HFFc6 (cell line): ENCODE data around the gene EXOC3. TPM values are rescaled to one million over a fixed set of nuclear protein-coding genes. Genes with fewer than 3 reads are reported as not detected.

ENCODE experiments used
- DNase-seq: peaks from one replicate; pipeline ENCODE4 v3.0.0-alpha.2; 2018
- H3K27ac Mint-ChIP-seq: 2 replicates; pipeline ENCODE4 v1.8.0; 2020; ENCODE audit warnings: mild to moderate bottlenecking, mixed read lengths
- H3K27me3 Mint-ChIP-seq: 2 replicates; pipeline ENCODE4 v1.8.0; 2021; ENCODE audit warnings: mild to moderate bottlenecking, moderate library complexity, mixed read lengths; ENCODE audit not compliant: insufficient read depth
- H3K36me3 Mint-ChIP-seq: 2 replicates; pipeline ENCODE4 v1.8.0; 2021; ENCODE audit warnings: low read depth, mixed read lengths
- H3K4me1 Mint-ChIP-seq: 2 replicates; pipeline ENCODE4 v1.8.0; 2020; ENCODE audit warnings: low read depth, mixed read lengths
- H3K4me3 Mint-ChIP-seq: 2 replicates; pipeline ENCODE4 v1.8.0; 2020; ENCODE audit warnings: mild to moderate bottlenecking, moderate library complexity, mixed read lengths
- H3K9me3 Mint-ChIP-seq: 2 replicates; pipeline ENCODE4 v1.8.0; 2020; ENCODE audit warnings: mild to moderate bottlenecking, mixed read lengths
- CTCF ChIP-seq: fragments of 200-600 bp; sonication (generic); IDR thresholded peaks from 2 replicates; pipeline ENCODE4 v1.5.0; 2021; ENCODE audit warnings: antibody characterized with exemption, mild to moderate bottlenecking
- total RNA-seq, 6 experiments: library from RNA; stranded (reverse); fragmentation: NEBNext Ultra II Directional; extraction: Animal tissue kit (Norgen Biotek cat#: 25700); gene quantifications; 2 replicates in 1 of 6; 3 replicates in 5 of 6; pipeline ENCODE4 v1.2.3, GENCODE V29; 2021

EXOC3 gene
- total RNA-seq, 6 experiments from 2014 or later = 46.8 to 54.1 (median 50.3) TPM

GRCh38 chr5:464446-464842, 21.5 kb downstream of the EXOC3 start:
- H3K4me3 Mint-ChIP-seq = no peak overlapping the region
- H3K27ac Mint-ChIP-seq = no peak overlapping the region
- DNase-seq = no peak
- no peaks in the 10 kb centered on the region for H3K9me3 Mint-ChIP-seq
- H3K4me1 Mint-ChIP-seq = peaks cover 3% of the 10 kb centered on the region
- H3K36me3 Mint-ChIP-seq = peaks cover 40% of the 10 kb centered on the region
- TF ChIP-seq CTCF = no peak
- no peaks in the 10 kb centered on the region; the same call in 1 of the 2 replicates for H3K27me3 Mint-ChIP-seq

GRCh38 chr5:464843-465590, 22.0 kb downstream of the EXOC3 start:
- H3K27ac Mint-ChIP-seq = no peak overlapping the region
- peaks cover 35% of the 10 kb centered on the region for H3K36me3 Mint-ChIP-seq
- DNase-seq = no peak
- H3K9me3 Mint-ChIP-seq = no peaks in the 10 kb centered on the region
- no peak for TF ChIP-seq CTCF
- H3K4me1 Mint-ChIP-seq = no peaks in the 10 kb centered on the region
- no peak overlapping the region for H3K4me3 Mint-ChIP-seq
- H3K27me3 Mint-ChIP-seq = no peaks in the 10 kb centered on the region; the same call in 1 of the 2 replicates

DNA sequence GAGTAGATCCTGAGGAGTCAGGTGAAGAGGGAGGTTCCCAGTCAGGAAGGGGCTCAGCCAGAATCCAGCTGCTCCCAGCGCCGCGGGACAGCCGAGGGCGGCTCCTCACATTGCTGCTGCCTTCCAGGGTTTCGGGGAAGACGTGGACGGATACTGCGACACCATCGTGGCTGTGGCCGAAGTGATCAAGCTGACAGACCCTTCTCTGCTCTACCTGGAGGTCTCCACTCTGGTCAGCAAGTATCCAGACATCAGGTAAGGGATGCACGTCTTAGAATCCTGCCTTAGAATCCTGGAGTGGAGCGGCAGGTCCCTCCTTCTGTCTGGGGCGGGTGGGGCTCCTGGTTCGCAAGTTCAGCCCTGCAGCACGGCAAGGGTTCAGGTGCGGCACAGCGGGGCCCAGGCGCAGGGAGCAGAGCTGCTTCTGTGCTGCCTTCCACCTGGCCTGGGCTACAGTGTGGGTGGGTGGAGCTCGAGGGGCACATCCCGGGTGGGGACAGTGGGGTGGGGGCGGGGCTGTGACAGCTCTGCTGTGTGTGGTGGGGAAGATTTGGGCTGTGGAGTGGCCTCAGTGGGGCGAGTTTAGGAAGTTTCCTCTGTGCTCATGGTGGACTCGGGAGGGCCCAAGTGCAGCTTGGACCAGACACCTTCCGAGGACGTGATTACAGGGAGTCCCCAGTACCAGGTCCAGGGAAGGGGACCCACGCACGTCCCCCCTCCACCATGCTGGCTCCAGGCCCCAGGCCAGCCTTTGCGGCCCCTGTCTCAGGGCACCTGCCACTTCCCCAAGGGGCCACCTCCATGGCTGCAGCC, 22.8 kb downstream of the EXOC3 start:
- Mint-ChIP-seq H3K4me1 (no peaks in the 10 kb centered on the region), H3K27me3 (no peaks in the 10 kb centered on the region; the same call in 1 of the 2 replicates), H3K27ac (no peak overlapping the region), H3K9me3 (no peaks in the 10 kb centered on the region), H3K4me3 (no peak overlapping the region), H3K36me3 (peaks cover 27% of the 10 kb centered on the region)
- no peak for DNase-seq
- no peak for TF ChIP-seq CTCF

DNA sequence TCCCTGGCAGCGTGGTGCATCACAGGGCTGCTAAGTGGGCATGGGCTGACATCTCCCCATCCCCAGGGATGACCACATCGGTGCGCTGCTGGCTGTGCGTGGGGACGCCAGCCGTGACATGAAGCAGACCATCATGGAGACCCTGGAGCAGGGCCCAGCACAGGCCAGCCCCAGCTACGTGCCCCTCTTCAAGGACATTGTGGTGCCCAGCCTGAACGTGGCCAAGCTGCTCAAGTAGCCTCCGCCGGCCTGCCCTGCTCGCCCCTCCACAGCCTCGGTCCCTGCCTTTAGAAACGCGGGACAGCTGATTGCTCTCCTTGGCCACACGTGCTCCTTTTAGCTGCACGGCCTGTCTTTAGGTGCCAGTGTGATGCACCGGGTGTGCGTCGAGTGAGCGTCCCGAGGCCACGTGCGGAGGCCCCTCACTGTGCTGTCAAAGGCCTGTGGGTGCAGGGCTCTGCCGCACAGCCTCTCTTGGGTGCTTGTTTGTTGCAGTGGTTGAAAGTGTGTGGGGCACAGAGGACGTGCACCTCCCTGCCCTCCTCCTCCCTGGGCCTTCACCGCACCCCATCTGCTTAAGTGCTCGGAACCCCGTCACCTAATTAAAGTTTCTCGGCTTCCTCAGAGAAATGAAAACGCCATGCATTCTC, 23.8 kb downstream of the EXOC3 start:
- no peak for TF ChIP-seq CTCF
- no peaks in the 10 kb centered on the region; the same call in 1 of the 2 replicates for H3K27me3 Mint-ChIP-seq
- H3K4me1 Mint-ChIP-seq = peaks cover 6% of the 10 kb centered on the region
- no peaks in the 10 kb centered on the region for H3K9me3 Mint-ChIP-seq
- no peak for DNase-seq
- H3K27ac Mint-ChIP-seq = no peak overlapping the region
- peaks cover 28% of the 10 kb centered on the region for H3K36me3 Mint-ChIP-seq
- no peak overlapping the region for H3K4me3 Mint-ChIP-seq

GRCh38 chr5:468401-468800, 25.4 kb downstream of the EXOC3 start:
- H3K27me3 Mint-ChIP-seq = no peaks in the 10 kb centered on the region; the same call in 1 of the 2 replicates
- peaks cover 17% of the 10 kb centered on the region for H3K36me3 Mint-ChIP-seq
- H3K27ac Mint-ChIP-seq = no peak overlapping the region
- H3K4me1 Mint-ChIP-seq = peaks cover 9% of the 10 kb centered on the region
- DNase-seq = no peak
- no peaks in the 10 kb centered on the region for H3K9me3 Mint-ChIP-seq
- no peak for TF ChIP-seq CTCF
- H3K4me3 Mint-ChIP-seq = no peak overlapping the region
